HCT116 (cell line): ENCODE results near the gene FOSB. TPM values are rescaled to one million over a fixed set of nuclear protein-coding genes. Genes with fewer than 3 reads are reported as not detected.

Experiments used
- microRNA-seq: library from miRNA; unstranded; fragments of <30 nt; microRNA quantifications from one replicate; pipeline ENCODE4, GENCODE V29; 2016; ENCODE audit warnings: borderline number of aligned reads
- total RNA-seq: library from RNA; stranded (reverse); gene quantifications from one replicate; pipeline ENCODE4 v1.2.1, GENCODE V29; 2021; ENCODE audit not compliant: unreplicated experiment

The FOSB gene
- total RNA-seq, 1 experiment from 2014 or later, result 12.6 TPM

Small RNA genes lying within 50 kb of the gene (microRNA-seq; reads per million reads assigned to microRNA genes)
- not detected for gene MIR6088

Other genes starting within 250 kb of the FOSB start
- gene EXOC3L2, start 222.6 kb upstream of the FOSB start, total RNA-seq, result not detected
- 37.7 TPM for gene MARK4, start 216.7 kb upstream of the FOSB start, total RNA-seq
- not detected for gene CKM, start 145.1 kb upstream of the FOSB start, total RNA-seq
- gene KLC3, start 127.2 kb upstream of the FOSB start, total RNA-seq, result 22.8 TPM
- 58.9 TPM for gene ERCC2, start 97.4 kb upstream of the FOSB start, total RNA-seq
- 89.1 TPM for gene PPP1R13L, start 62.9 kb upstream of the FOSB start, total RNA-seq
- 30.5 TPM for gene POLR1G, start 61.4 kb upstream of the FOSB start, total RNA-seq
- gene ERCC1, start 44.1 kb upstream of the FOSB start, total RNA-seq, result 103 TPM
- 21.7 TPM for gene RTN2, start 29.1 kb downstream of the FOSB start, total RNA-seq
- gene PPM1N, start 30.4 kb downstream of the FOSB start, total RNA-seq, result 5.2 TPM
- gene VASP, start 39.5 kb downstream of the FOSB start, total RNA-seq, result 152 TPM
- 11.1 TPM for gene OPA3, start 116.8 kb downstream of the FOSB start, total RNA-seq
- 0.10 TPM for gene GPR4, start 134.2 kb downstream of the FOSB start, total RNA-seq
- gene EML2, start 171.4 kb downstream of the FOSB start, total RNA-seq, result 131 TPM
- 14.1 TPM for gene GIPR, start 200.2 kb downstream of the FOSB start, total RNA-seq
- gene SNRPD2, start 224.0 kb downstream of the FOSB start, total RNA-seq, result 927 TPM
- gene QPCTL, start 224.7 kb downstream of the FOSB start, total RNA-seq, result 19.5 TPM